Tibial nerve (tissue), 4 donors: ENCODE measurements around the gene HPSE2. TPM values are rescaled to one million over a fixed set of nuclear protein-coding genes. Genes with fewer than 3 reads are reported as not detected.

Experiments
- small RNA-seq: library from RNA; depleted of rRNA; stranded (forward); fragments of <200 nt; gene quantifications from one replicate; pipeline ENCODE3, GENCODE V24; 2016
- total RNA-seq, 4 donors: library from RNA; depleted of rRNA; stranded (reverse); fragments of >200 nt; gene quantifications; one replicate each; pipeline ENCODE4 v1.1.0, GENCODE V29; 2016

The HPSE2 gene
- total RNA-seq, 4 donors from 2014 or later: 0.63 TPM; not detected in 3

Small RNA genes within 50 kb of the gene (small RNA-seq; reads per million reads assigned to genes)
- gene MIR4685 (0.38 reads per million), gene MIR6507 (not detected)

Other genes with a start within 250 kb of the HPSE2 start
- gene CNNM1, start 93.5 kb upstream of the HPSE2 start, total RNA-seq: under 1 TPM in 1 of 4 donors, not detected in 3; 0.20 TPM
- 10 to 100 TPM in 3 of 4 donors, 1 to 10 TPM in 1; 8.6 to 19.9 (median 12.1) TPM for gene GOT1, start 194.8 kb upstream of the HPSE2 start, total RNA-seq